ENCODE data around the gene ZNF555. TPM values are rescaled to one million over a fixed set of nuclear protein-coding genes. Genes with fewer than 3 reads are reported as not detected.
"Not testable (repeated sequence)": the region's sequence is repeated elsewhere in the genome, so short reads cannot be mapped to it uniquely, and the experiment has no call there.

ZNF555 gene
- total RNA-seq, 4 donors from 2014 or later = 1.9 to 5.5 (median 2.7) TPM

- Histone ChIP-seq H3K27me3 (no peaks in the 10 kb centered on the region), H3K9me3 (no peaks in the 10 kb centered on the region), H3K4me1 (peaks cover 8 to 10% of the 10 kb centered on the region in 2 donors), H3K36me3 (no peaks in the 10 kb centered on the region), H3K27ac (no peak overlapping the region), H3K4me3 (no peak overlapping the region)
- TF ChIP-seq CTCF (IDR thresholded peaks at IDR 0.05 in 4 of 5, conservative IDR thresholded peaks at IDR 0.05 in 1 of 5) = no peak
- in situ Hi-C loops (cut with MboI; ENCODE audit: low sequenced_read_pairs in 4 of 4) = no loop called here
- ATAC-seq (no peak), DNase-seq (no peak)
- intact Hi-C loops (cut with DNase I; ENCODE audit: low total_unique reads) = no loop called here
Measured at GRCh38 chr19:2902590-2903218, 61.4 kb downstream of the ZNF555 start.

DNA sequence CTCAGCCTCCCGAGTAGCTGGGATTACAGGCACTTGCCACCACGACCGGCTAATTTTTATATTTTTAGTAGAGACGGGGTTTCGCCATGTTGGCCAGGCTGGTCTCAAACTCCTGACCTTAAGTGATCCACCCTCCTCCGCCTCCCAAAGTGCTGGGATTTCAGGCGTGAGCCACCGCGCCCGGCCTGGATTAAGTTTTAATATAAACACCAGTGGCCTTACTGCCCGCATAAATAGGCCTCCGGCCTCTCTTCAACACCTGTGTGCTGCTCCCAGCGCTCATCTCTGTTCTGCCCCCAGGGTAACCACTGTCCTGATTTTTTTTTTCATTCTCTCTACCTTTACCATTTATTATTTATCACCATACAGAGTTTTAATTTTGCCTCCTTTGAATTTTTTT lies 62.1 kb downstream of the ZNF555 start:
- H3K27me3 ChIP-seq; H3K27ac ChIP-seq; H3K4me3 ChIP-seq; DNase-seq; intact Hi-C loops (cut with DNase I; ENCODE audit: low total_unique reads); H3K9me3 ChIP-seq; H3K36me3 ChIP-seq; ATAC-seq; in situ Hi-C loops (cut with MboI; ENCODE audit: low sequenced_read_pairs in 4 of 4); H3K4me1 ChIP-seq: not testable (repeated sequence)

- Histone ChIP-seq H3K27me3 (no peaks in the 10 kb centered on the region), H3K4me3 (no peak overlapping the region), H3K4me1 (peaks cover 8% of the 10 kb centered on the region in 2 donors), H3K27ac (no peak overlapping the region), H3K36me3 (no peaks in the 10 kb centered on the region), H3K9me3 (no peaks in the 10 kb centered on the region)
- TF ChIP-seq POLR2A (IDR thresholded peaks at IDR 0.05) (no peak), CTCF (IDR thresholded peaks at IDR 0.05 in 4 of 5, conservative IDR thresholded peaks at IDR 0.05 in 1 of 5) (no peak)
- in situ Hi-C loops (cut with MboI; ENCODE audit: low sequenced_read_pairs in 4 of 4) = no loop called here
- DNase-seq = no peak
- no peak for ATAC-seq
- intact Hi-C loops (cut with DNase I; ENCODE audit: low total_unique reads) = no loop called here
Measured at GRCh38 chr19:2905918-2906519, 64.7 kb downstream of the ZNF555 start.

GRCh38 chr19:2906631-2907195 lies 65.4 kb downstream of the ZNF555 start:
- H3K4me1 ChIP-seq = peaks cover 1 to 2% of the 10 kb centered on the region in 2 donors
- H3K27ac ChIP-seq = no peak overlapping the region
- DNase-seq (no peak), ATAC-seq (no peak)
- TF ChIP-seq CTCF (IDR thresholded peaks at IDR 0.05 in 4 of 5, conservative IDR thresholded peaks at IDR 0.05 in 1 of 5) (no peak), POLR2A (IDR thresholded peaks at IDR 0.05) (no peak)
- intact Hi-C loops (cut with DNase I; ENCODE audit: low total_unique reads) = no loop called here
- H3K4me3 ChIP-seq = no peak overlapping the region
- in situ Hi-C loops (cut with MboI; ENCODE audit: low sequenced_read_pairs in 4 of 4) = no loop called here
- H3K36me3 ChIP-seq = no peaks in the 10 kb centered on the region
- no peaks in the 10 kb centered on the region for H3K27me3 ChIP-seq
- H3K9me3 ChIP-seq = no peaks in the 10 kb centered on the region

Other genes with a start within 250 kb of the ZNF555 start
- gene GNG7, start 138.8 kb upstream of the ZNF555 start, total RNA-seq = 1 to 10 TPM in 1 of 4 donors, under 1 TPM in 3; 0.46 to 1.1 (median 0.62) TPM
- gene DIRAS1, start 120.1 kb upstream of the ZNF555 start, total RNA-seq = 1 to 10 TPM in 2 of 4 donors, under 1 TPM in 1, not detected in 1; 0.62 to 2.5 (median 2.0) TPM
- 10 to 100 TPM; 23.1 to 60.9 (median 27.1) TPM for gene SLC39A3, start 101.5 kb upstream of the ZNF555 start, total RNA-seq
- gene SGTA, start 58.2 kb upstream of the ZNF555 start, total RNA-seq = 100 to 1,000 TPM in 2 of 4 donors, 10 to 100 TPM in 2; 70.0 to 114 (median 91.2) TPM
- 100 to 1,000 TPM in 1 of 4 donors, 10 to 100 TPM in 3; 31.5 to 114 (median 73.0) TPM for gene THOP1, start 56.0 kb upstream of the ZNF555 start, total RNA-seq
- gene ZNF554, start 21.6 kb upstream of the ZNF555 start, total RNA-seq = 1 to 10 TPM; 2.1 to 5.3 (median 2.6) TPM
- under 1 TPM in 2 of 4 donors, not detected in 2; 0.26 to 0.34 TPM for gene ZNF556, start 25.9 kb downstream of the ZNF555 start, total RNA-seq
- 1 to 10 TPM in 2 of 4 donors, under 1 TPM in 2; 0.44 to 2.1 (median 0.83) TPM for gene ZNF57, start 59.5 kb downstream of the ZNF555 start, total RNA-seq
- gene ZNF77, start 103.5 kb downstream of the ZNF555 start, total RNA-seq = 1 to 10 TPM; 1.3 to 4.7 (median 1.5) TPM
- 1 to 10 TPM in 1 of 4 donors, under 1 TPM in 1, not detected in 2; 0.62 to 1.2 TPM for gene TLE6, start 136.1 kb downstream of the ZNF555 start, total RNA-seq
- 10 to 100 TPM; 26.1 to 48.5 (median 45.2) TPM for gene TLE2, start 187.8 kb downstream of the ZNF555 start, total RNA-seq
- gene TLE5, start 221.0 kb downstream of the ZNF555 start, total RNA-seq = 100 to 1,000 TPM; 437 to 686 (median 474) TPM